HL-60/S4 treated with phorbol 12-myristate 13-acetate at 8.2 ng/mL for 4 days and 3 days (cell line): ENCODE results near the gene TEK.
"Not testable (repeated sequence)": the region's sequence is repeated elsewhere in the genome, so short reads cannot be mapped to it uniquely, and the experiment has no call there.

ENCODE experiments used
- in situ Hi-C: fragments of 300-500 bp; cut with MboI; formaldehyde crosslinking; loops from 2 replicates; pipeline ENCODE4 v1.15.0; 2022; ENCODE audit warnings: low sequenced_read_pairs

Gene TEK

GRCh38 chr9:27108981-27109541 is at the start of gene TEK:
Gene TEK (plus strand): TSS chr9:27109225. CDS start chr9:27109591, 366 bp downstream.
- in situ Hi-C loops: no loop called here

GRCh38 chr9:27059412-27059811 is 49.6 kb upstream of the TEK start:
- in situ Hi-C loops: no loop called here

GRCh38 chr9:27059907-27060306 is 49.1 kb upstream of the TEK start:
- in situ Hi-C loops: no loop called here

GRCh38 chr9:27065288-27065687 is 43.7 kb upstream of the TEK start:
- in situ Hi-C loops: no loop called here

GRCh38 chr9:27073841-27074728 is 34.9 kb upstream of the TEK start:
- in situ Hi-C loops: no loop called here

- in situ Hi-C loops: no loop called here
These were observed 30.3 kb upstream of the TEK start for GRCh38 chr9:27078685-27079084.

- in situ Hi-C loops: no loop called here
These were observed 23.6 kb upstream of the TEK start for GRCh38 chr9:27085456-27085855.

GRCh38 chr9:27086818-27087680 is 22.0 kb upstream of the TEK start:
- in situ Hi-C loops: no loop called here

GRCh38 chr9:27088981-27089380 is 20.0 kb upstream of the TEK start:
- in situ Hi-C loops: no loop called here

- in situ Hi-C loops: no loop called here
These were observed 19.3 kb upstream of the TEK start for GRCh38 chr9:27089706-27090105.

- in situ Hi-C loops: no loop called here
These were observed 18.8 kb upstream of the TEK start for GRCh38 chr9:27090231-27090630.

GRCh38 chr9:27090711-27091110 is 18.3 kb upstream of the TEK start:
- in situ Hi-C loops: no loop called here

GRCh38 chr9:27092496-27092895 is 16.5 kb upstream of the TEK start:
- in situ Hi-C loops: not testable (repeated sequence)

- in situ Hi-C loops: not testable (repeated sequence)
These were observed 15.5 kb upstream of the TEK start for GRCh38 chr9:27093384-27094067.

- in situ Hi-C loops: no loop called here
These were observed 14.3 kb upstream of the TEK start for GRCh38 chr9:27094640-27095298.

GRCh38 chr9:27107241-27107640 is 1.8 kb upstream of the TEK start:
- in situ Hi-C loops: no loop called here

GRCh38 chr9:27109621-27110020 is 596 bp downstream of the TEK start:
- in situ Hi-C loops: no loop called here

- in situ Hi-C loops: no loop called here
These were observed 1.2 kb downstream of the TEK start for GRCh38 chr9:27110181-27110580.

GRCh38 chr9:27112235-27112634 is 3.2 kb downstream of the TEK start:
- in situ Hi-C loops: no loop called here

- in situ Hi-C loops: no loop called here
These were observed 8.6 kb downstream of the TEK start for GRCh38 chr9:27117489-27118135.
